SW 1271 (cell line): ENCODE measurements around the gene STOX1.
"Not testable (repeated sequence)": the region's sequence is repeated elsewhere in the genome, so short reads cannot be mapped to it uniquely, and the experiment has no call there.

Experiments used
- DNase-seq, 2 experiments: peaks; one replicate each; lab custom pipeline; 2025; lab: John Stamatoyannopoulos, UW

STOX1 gene

GRCh38 chr10:68826764-68827591 lies at the start of gene STOX1:
Gene STOX1, plus strand, starts transcription at chr10:68827531. Its CDS starts 93 bp downstream, at chr10:68827624.
- DNase-seq = peak in 1 of 2 experiments; percentile 66

- no peak for DNase-seq
Observed at GRCh38 chr10:68781613-68782574, 45.4 kb upstream of the STOX1 start.

- DNase-seq = no peak
Observed at GRCh38 chr10:68784476-68784875, 42.9 kb upstream of the STOX1 start.

GRCh38 chr10:68787813-68788212 lies 39.5 kb upstream of the STOX1 start:
- no peak for DNase-seq

- DNase-seq = no peak
Observed at GRCh38 chr10:68790476-68790875, 36.9 kb upstream of the STOX1 start.

GRCh38 chr10:68792115-68792514 lies 35.2 kb upstream of the STOX1 start:
- peak in 1 of 2 experiments; percentile 13 for DNase-seq

- no peak for DNase-seq
Observed at GRCh38 chr10:68795886-68796532, 31.3 kb upstream of the STOX1 start.

GRCh38 chr10:68796605-68797004 lies 30.7 kb upstream of the STOX1 start:
- DNase-seq = no peak

- DNase-seq = no peak
Observed at GRCh38 chr10:68800211-68800610, 27.1 kb upstream of the STOX1 start.

GRCh38 chr10:68804692-68805091 lies 22.6 kb upstream of the STOX1 start:
- no peak for DNase-seq

- DNase-seq = not testable (repeated sequence)
Observed at GRCh38 chr10:68810830-68811229, 16.5 kb upstream of the STOX1 start.

GRCh38 chr10:68811314-68812009 lies 15.9 kb upstream of the STOX1 start:
- DNase-seq = no peak

GRCh38 chr10:68812420-68812819 lies 14.9 kb upstream of the STOX1 start:
- no peak for DNase-seq

GRCh38 chr10:68813559-68813958 lies 13.8 kb upstream of the STOX1 start:
- no peak for DNase-seq

GRCh38 chr10:68816796-68817412 lies 10.4 kb upstream of the STOX1 start:
- no peak for DNase-seq

- DNase-seq = not testable (repeated sequence)
Observed at GRCh38 chr10:68820359-68820758, 7.0 kb upstream of the STOX1 start.

- DNase-seq = not testable (repeated sequence)
Observed at GRCh38 chr10:68822626-68823025, 4.7 kb upstream of the STOX1 start.

GRCh38 chr10:68827592-68827959 lies 245 bp downstream of the STOX1 start:
- not testable (repeated sequence) for DNase-seq

GRCh38 chr10:68828083-68828601 lies 811 bp downstream of the STOX1 start:
- DNase-seq = peak in 1 of 2 experiments; percentile 4

- no peak for DNase-seq
Observed at GRCh38 chr10:68828833-68829232, 1.5 kb downstream of the STOX1 start.

GRCh38 chr10:68829521-68829920 lies 2.2 kb downstream of the STOX1 start:
- no peak for DNase-seq
